KMS-11 (cell line): Measurements from ENCODE around the gene URB1.

Source experiments
- H2AFZ ChIP-seq: fragments of 200-600 bp; sonication (generic); 2 replicates; pipeline ENCODE4 v1.6.1; 2016; ENCODE audit warnings: antibody characterized with exemption, mixed run types, low read depth
- H3K27ac ChIP-seq: fragments of 200-600 bp; sonication (generic); 2 replicates; pipeline ENCODE4 v1.6.1; 2016; ENCODE audit warnings: mild to moderate bottlenecking, mixed run types
- H3K27me3 ChIP-seq: fragments of 200-600 bp; sonication (generic); 2 replicates; pipeline ENCODE4 v1.6.1; 2017; ENCODE audit warnings: mild to moderate bottlenecking, low read depth, mixed run types, moderate library complexity; ENCODE audit not compliant: insufficient read depth
- H3K36me3 ChIP-seq: fragments of 200-600 bp; sonication (generic); 2 replicates; pipeline ENCODE4 v1.6.1; 2017; ENCODE audit warnings: mild to moderate bottlenecking, mixed run types; ENCODE audit not compliant: insufficient read depth
- H3K4me1 ChIP-seq: fragments of 200-600 bp; sonication (generic); 2 replicates; pipeline ENCODE4 v1.6.1; 2016; ENCODE audit warnings: mild to moderate bottlenecking, low read depth, mixed run types; ENCODE audit not compliant: poor library complexity, severe bottlenecking
- H3K4me2 ChIP-seq: fragments of 200-600 bp; sonication (generic); 2 replicates; pipeline ENCODE4 v1.7.0; 2016; ENCODE audit warnings: mild to moderate bottlenecking, mixed run types
- H3K4me3 ChIP-seq: fragments of 200-600 bp; sonication (generic); IDR thresholded peaks from 2 replicates; pipeline ENCODE4 v1.6.1; 2017; ENCODE audit warnings: low read depth, low read length, mixed read lengths; ENCODE audit not compliant: insufficient read depth
- H3K79me2 ChIP-seq: fragments of 200-600 bp; sonication (generic); 2 replicates; pipeline ENCODE4 v1.6.1; 2016; ENCODE audit warnings: low read depth, mixed run types; ENCODE audit not compliant: insufficient read depth
- H3K9ac ChIP-seq: fragments of 200-600 bp; sonication (generic); 2 replicates; pipeline ENCODE4 v1.6.1; 2016; ENCODE audit warnings: mild to moderate bottlenecking, mixed run types
- H4K20me1 ChIP-seq: fragments of 200-600 bp; sonication (generic); 2 replicates; pipeline ENCODE4 v1.6.1; 2016; ENCODE audit warnings: mild to moderate bottlenecking, mixed run types; ENCODE audit not compliant: insufficient read depth
- TF ChIP-seq, protein P1 (sequence below): fragments of 200-600 bp; sonication (generic); conservative IDR thresholded peaks from 2 replicates; pipeline ENCODE4 v1.6.1; 2017; ENCODE audit warnings: low read depth, mild to moderate bottlenecking, antibody characterized with exemption, low read length, moderate library complexity, mixed read lengths

The URB1 gene

DNA sequence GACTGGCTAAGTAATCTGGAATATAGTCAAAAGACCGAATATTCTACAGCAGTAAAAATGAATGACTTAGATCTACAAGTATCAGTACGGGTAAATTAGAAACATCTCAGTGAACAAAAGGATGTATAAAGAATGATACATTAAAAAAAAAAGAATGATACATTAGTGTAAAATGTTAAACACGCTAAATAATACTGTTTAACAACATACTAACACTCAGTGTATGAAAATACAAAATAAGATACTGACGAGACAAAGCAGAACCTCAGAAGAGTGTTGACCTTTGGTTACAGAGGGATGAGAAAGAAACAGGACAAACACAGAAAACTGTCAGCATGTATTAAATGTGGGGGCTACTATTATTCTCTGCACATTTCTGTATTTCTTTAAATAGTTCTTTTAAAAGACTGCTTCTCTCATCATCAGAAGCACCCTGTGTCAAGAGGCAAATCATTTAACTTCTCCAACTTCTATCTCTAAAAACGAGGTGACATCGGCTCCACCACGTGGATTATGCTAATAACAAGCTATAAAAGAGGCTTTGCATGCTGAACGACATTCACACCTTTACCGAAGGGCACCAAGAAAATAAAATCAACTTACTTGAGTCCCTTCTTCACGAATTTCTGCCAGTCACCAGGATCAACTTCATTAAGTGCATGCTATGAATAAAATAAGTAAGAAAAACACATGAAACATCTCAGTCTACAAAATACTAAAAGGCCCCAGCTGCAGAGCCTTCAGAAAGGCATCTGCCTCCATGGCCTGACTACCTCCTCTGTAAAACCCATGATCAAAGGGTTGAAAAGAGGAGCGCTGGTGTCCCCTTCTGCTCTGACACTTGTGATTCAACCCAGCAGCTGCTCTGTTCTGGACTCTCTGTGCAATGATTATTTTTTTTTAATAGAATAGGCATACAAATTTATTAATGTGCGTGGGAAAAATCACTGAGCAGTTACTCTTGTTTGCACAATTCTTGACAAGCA is 51.7 kb downstream of the URB1 start:
- Histone ChIP-seq H2AFZ (no peak overlapping the region), H3K27me3 (no peaks in the 10 kb centered on the region), H4K20me1 (no peaks in the 10 kb centered on the region), H3K4me3 (no peak overlapping the region), H3K36me3 (peaks cover 43% of the 10 kb centered on the region), H3K79me2 (no peaks in the 10 kb centered on the region; the same call in 1 of the 2 replicates), H3K9ac (no peak overlapping the region), H3K4me2 (no peak overlapping the region), H3K27ac (no peak overlapping the region), H3K4me1 (no peaks in the 10 kb centered on the region)
- TF ChIP-seq, protein P1, sequence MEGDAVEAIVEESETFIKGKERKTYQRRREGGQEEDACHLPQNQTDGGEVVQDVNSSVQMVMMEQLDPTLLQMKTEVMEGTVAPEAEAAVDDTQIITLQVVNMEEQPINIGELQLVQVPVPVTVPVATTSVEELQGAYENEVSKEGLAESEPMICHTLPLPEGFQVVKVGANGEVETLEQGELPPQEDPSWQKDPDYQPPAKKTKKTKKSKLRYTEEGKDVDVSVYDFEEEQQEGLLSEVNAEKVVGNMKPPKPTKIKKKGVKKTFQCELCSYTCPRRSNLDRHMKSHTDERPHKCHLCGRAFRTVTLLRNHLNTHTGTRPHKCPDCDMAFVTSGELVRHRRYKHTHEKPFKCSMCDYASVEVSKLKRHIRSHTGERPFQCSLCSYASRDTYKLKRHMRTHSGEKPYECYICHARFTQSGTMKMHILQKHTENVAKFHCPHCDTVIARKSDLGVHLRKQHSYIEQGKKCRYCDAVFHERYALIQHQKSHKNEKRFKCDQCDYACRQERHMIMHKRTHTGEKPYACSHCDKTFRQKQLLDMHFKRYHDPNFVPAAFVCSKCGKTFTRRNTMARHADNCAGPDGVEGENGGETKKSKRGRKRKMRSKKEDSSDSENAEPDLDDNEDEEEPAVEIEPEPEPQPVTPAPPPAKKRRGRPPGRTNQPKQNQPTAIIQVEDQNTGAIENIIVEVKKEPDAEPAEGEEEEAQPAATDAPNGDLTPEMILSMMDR: no peak

DNA sequence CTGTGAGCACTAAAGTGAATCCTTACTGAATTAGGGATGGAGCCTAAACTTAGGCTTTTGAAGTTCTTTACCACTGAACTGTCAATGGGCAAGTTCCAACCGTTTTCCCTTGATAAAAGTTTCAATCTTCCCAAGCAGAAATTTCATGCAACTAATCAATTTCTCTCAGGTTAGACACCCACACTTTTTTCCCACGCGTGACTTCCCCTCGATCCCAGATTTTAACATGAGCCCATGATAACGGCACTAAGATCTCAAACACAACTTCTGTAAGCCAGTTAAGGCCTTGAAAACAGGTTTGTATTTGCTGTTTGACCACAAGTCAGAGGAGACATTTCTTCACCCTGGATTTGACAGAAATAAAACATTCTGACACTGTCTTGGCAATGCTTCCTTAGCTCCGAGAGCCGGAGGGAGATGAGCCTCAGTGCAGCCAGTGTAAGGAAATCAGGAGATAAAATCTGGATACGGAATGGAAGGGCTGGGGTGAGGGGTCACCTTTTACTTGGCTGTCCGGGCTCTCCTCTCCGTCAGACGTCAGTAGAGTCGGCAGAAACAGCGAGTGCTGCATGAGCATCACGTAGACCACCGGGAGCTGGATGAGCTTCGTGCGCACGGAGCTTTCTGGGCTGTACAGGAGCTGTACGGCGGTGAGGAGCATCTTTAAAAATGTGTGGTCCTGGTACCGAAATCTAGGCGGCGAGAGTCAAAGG is 54.4 kb downstream of the URB1 start:
- Histone ChIP-seq H3K4me3 (no peak overlapping the region), H3K36me3 (peaks cover 20% of the 10 kb centered on the region)
- TF ChIP-seq, protein P1: no peak

DNA sequence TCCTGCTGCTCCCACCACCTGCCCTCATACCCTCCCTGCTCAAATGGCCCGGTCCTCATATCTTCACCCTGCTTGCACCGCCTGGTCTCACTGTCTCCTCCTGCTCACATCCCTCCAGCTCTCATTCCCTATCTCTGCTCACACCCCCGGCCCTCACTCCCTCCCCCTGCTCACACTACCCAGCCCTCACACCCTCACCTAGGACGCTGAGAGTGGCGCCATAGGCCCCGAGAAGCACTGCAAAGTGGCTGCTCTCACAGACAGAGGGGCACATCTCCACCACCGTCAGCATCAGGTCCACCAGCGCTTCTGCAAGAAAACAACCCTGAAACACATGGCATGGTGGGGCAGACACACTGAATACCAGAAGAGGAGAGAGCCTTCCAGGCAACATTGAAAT is 55.6 kb downstream of the URB1 start:
- H2AFZ ChIP-seq: no peak overlapping the region
- no peak overlapping the region for H3K9ac ChIP-seq

More for the DNA sequence above, 54.4 kb downstream of the URB1 start:
- Histone ChIP-seq H3K4me1 (no peaks in the 10 kb centered on the region), H3K27ac (no peak overlapping the region), H4K20me1 (no peaks in the 10 kb centered on the region), H3K4me2 (no peak overlapping the region), H3K9ac (no peak overlapping the region), H3K79me2 (no peaks in the 10 kb centered on the region; the same call in 1 of the 2 replicates), H2AFZ (no peak overlapping the region), H3K27me3 (no peaks in the 10 kb centered on the region)

DNA sequence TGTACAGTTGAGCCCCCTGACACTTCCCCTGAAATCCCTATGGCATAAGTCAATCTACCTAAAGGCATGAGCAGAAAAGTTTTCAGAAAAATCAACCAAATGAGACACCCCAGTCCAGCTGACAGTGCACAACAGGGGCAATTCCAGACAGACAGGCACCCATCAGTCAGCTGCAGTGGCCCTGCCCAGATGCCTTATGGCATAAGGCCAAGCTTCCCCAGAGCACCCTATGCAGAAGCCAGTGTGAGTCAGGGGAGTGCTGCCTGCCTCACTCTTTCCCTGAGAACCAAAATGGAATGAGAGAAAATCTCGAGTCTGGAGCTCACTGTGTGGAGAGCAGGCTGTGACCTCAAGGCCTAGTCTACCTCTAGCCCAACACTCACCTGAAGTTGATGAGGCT is 56.1 kb downstream of the URB1 start:
- Histone ChIP-seq H3K27me3 (no peaks in the 10 kb centered on the region), H3K27ac (no peak overlapping the region), H2AFZ (no peak overlapping the region), H3K4me2 (no peak overlapping the region), H3K9ac (no peak overlapping the region), H3K4me1 (no peaks in the 10 kb centered on the region), H3K36me3 (peaks cover 23% of the 10 kb centered on the region; the same call in 1 of the 2 replicates), H3K79me2 (no peaks in the 10 kb centered on the region), H3K4me3 (no peak overlapping the region), H4K20me1 (no peaks in the 10 kb centered on the region)
- TF ChIP-seq, protein P1: no peak

More for the DNA sequence above, 55.6 kb downstream of the URB1 start:
- TF ChIP-seq, protein P1: no peak
- Histone ChIP-seq H3K79me2 (no peaks in the 10 kb centered on the region), H3K4me2 (no peak overlapping the region), H3K27me3 (no peaks in the 10 kb centered on the region), H3K4me1 (no peaks in the 10 kb centered on the region), H3K36me3 (peaks cover 23% of the 10 kb centered on the region; the same call in 1 of the 2 replicates), H4K20me1 (no peaks in the 10 kb centered on the region), H3K4me3 (no peak overlapping the region), H3K27ac (no peak overlapping the region)
